ENCODE data around the gene MYOD1.

Gene MYOD1

DNA sequence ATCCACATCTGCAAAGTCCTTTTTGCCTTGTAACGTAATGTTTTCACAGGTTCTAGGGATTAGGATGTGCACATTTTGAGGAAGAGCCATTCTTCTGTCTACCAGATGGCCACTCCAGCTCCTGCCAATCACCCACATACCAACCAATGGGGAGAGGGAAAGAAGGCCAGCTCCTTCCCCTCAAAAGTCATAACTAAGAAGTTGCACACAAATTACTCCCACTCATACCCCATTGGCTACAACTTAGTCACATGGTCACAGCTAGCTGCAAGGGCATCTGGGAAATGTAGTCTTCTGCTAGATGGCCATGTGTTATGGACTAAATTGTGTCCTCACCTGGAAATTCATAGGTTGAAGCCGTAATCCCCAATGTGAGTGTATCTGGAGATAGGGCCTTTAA is 15.4 kb upstream of the MYOD1 start:
- no peak for DNase-seq

DNA sequence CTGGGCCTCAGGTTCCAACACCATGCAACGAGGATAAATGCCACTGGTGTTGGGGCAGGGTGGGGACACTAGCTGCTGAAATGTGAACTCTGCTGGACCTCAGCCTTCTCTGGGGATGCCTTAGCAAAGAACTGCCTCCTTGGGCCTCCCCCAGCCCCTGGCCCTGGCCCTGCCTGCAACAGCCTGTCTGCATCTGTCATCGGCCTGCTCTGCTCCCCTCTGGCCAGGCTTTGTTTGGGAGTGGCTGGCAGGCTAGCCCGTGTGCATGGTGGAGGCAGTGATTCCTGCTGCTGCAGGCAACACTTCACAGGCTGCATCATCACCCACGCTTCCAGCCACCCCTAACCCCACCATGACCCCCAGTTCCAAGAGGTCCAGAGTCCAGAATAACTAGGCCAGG is 11.5 kb upstream of the MYOD1 start:
- no peak for DNase-seq

DNA sequence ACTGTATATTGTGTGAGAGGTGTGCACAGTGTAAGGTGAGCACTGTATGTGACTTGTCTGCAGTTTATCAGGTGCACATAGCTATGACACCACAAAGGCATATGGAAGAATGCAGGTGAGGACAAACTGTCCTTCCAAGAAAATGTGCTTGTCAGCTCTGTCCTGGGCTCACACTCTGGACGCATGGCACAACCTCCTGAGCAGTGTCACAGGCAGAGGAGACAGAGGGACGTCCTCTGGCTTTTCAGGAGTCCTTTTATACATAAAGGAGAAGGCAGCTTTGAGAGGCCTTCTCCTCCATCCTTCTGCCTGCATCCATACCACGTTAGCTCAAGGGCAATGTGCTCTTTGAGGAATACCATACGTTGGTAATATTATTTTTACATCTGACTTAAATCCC is 7.5 kb upstream of the MYOD1 start:
- DNase-seq, result no peak

DNA sequence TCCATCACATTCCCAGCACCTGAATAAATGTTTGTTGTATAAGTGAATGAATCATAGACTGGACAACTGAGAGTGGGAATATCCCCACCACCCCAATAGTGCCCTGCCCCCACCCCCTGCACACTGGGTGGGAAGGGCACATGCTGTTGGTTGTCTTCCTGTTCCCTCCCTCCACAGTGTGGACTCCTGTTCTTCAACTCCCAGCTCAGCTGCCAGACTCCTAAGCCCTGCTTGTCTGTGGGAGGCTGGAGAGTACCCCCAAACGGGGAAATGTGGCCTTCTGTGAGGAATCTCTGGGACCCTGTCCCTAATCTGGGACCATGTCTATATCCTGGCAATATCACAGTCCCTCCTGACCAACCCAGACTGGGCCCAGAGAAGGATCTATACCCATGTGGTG is 5.5 kb upstream of the MYOD1 start:
- DNase-seq, result no peak

DNA sequence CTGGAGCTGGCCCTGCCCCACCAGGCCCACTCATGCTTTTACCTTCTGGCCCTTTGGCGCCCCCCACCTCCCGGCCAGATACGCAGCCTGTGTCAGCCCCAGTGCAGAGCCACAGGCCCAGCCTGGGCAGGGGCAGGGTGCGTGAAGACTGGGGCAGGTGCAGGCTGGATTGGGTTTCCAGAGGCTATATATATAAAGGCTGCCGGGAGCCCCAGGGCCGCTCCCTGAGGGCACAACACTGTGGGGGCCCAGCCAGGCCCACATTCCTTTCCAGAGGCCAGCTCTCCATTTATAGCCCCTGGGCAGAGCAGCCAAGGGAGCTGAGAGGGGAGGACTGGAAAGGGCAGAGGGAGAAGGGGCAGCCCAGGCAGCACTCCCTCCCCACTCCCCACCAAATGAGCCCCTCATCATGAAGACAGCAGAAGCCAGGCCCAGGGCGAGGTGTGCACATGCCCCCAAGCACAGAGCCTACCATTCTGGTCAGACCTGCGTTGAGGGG is 5.0 kb upstream of the MYOD1 start:
- DNase-seq, result no peak

DNA sequence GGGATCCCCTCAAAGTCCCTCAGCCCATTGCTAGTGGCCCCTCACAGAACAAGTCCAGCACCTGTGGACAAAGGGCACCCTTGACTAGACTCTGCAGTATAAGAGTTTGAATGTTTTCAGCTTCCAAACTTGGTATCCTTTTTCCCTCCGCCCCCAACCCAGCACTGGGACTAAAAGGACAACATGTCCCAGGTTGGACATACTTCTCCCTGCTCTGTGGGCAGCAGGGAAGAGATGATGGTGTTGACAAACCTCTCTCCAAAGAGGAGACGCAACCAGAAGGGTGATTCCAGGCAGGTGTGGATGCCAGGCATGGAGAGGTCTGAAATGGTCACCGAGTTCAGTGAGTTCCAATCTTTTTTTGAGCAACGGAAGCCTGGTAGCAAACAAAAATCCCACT is 4.5 kb upstream of the MYOD1 start:
- no peak for DNase-seq

DNA sequence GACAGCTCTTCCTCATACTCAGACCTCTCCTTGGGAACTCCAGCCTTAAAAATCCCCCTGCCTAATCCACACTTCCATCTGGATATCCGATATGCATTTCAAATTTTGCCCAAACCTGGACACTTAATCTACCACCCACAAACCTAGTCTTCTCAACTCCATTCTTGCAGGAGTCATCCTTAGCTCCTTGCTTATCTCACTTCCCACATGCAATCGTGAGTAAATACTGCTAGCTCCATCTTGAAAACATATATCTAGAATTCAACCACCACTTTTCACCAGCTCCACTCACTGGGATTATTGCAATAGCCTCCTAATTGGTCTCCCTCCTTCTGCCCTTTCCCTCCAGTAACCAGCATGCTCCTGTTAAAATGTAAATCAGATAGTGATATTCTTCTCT is 2.6 kb upstream of the MYOD1 start:
- DNase-seq, result no peak

DNA sequence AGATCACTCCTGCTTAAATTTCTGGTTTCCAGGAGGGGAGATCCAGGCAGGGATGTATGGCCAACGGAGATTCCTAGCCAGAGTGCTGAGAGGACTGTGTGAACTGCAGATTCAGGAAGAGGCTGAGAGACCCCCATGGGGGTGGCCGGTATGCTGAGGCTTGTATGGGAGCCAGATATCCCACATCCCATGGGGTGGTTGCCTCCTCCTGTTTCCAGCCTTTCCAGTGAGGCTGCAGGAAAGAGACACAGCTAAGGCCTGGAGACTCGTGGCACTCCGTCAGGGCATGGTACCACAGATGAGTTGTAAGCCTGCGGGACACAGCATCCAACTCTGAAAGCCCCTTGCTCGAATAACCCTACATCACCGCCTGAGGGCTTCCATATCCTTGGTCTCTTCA is 1.4 kb upstream of the MYOD1 start:
- no peak for DNase-seq

DNA sequence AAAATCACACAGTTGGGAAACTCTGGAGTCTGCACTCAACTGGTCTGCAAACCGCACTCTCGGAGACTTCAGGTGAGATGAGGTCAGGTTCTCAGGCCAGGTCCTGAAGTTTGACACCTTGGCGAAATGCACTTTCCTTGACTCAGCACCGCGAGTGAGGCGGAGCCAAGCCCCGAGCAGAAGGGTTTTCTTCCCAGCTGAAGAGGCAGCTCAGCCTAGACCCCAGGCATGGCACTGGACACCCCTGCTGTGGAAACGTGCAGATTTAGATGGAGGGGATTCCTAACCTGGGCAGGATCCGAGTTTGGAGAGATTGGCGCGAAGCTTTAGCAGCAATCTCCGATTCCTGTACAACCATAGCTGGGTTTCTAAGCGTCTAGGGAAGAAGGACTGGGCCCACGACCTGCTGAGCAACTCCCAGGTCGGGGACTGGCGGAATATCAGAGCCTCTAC is 835 bp upstream of the MYOD1 start:
- DNase-seq, result no peak

DNA sequence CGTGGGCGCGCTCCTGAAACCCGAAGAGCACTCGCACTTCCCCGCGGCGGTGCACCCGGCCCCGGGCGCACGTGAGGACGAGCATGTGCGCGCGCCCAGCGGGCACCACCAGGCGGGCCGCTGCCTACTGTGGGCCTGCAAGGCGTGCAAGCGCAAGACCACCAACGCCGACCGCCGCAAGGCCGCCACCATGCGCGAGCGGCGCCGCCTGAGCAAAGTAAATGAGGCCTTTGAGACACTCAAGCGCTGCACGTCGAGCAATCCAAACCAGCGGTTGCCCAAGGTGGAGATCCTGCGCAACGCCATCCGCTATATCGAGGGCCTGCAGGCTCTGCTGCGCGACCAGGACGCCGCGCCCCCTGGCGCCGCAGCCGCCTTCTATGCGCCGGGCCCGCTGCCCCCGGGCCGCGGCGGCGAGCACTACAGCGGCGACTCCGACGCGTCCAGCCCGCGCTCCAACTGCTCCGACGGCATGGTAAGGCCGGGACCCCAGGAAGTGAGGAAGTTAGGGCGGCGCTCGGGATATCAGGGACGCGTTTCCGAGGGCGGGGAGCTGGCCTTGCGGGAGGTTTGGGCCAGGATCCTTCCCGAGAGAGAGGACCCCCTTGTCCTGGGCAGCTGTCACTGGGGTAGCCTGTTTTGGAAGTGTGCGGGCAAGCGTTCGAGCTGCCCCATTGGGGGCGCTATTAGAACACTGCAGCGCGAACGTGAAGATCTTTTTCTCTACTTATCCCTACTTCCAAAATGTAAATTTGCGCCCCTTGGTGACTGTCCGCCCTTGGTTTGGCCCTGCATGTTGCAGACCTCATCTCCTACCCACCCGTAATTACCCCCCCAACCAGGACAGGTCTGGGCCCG is 796 bp downstream of the MYOD1 start:
- no peak for DNase-seq

DNA sequence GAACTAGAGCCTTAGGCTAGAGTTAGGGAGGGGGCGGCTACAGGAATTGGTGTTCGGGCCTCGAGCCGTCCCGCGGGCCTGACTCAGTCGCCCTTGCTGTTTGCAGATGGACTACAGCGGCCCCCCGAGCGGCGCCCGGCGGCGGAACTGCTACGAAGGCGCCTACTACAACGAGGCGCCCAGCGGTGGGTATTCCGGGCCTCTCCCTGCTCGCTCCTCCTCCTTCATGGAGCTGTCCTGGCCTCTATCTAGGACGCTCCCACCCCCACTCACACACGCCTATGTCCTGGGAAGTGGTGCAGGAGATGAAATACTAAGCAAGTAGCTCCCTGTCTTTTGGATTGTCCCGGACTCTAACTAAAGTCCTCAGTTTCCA is 1.4 kb downstream of the MYOD1 start:
- no peak for DNase-seq

DNA sequence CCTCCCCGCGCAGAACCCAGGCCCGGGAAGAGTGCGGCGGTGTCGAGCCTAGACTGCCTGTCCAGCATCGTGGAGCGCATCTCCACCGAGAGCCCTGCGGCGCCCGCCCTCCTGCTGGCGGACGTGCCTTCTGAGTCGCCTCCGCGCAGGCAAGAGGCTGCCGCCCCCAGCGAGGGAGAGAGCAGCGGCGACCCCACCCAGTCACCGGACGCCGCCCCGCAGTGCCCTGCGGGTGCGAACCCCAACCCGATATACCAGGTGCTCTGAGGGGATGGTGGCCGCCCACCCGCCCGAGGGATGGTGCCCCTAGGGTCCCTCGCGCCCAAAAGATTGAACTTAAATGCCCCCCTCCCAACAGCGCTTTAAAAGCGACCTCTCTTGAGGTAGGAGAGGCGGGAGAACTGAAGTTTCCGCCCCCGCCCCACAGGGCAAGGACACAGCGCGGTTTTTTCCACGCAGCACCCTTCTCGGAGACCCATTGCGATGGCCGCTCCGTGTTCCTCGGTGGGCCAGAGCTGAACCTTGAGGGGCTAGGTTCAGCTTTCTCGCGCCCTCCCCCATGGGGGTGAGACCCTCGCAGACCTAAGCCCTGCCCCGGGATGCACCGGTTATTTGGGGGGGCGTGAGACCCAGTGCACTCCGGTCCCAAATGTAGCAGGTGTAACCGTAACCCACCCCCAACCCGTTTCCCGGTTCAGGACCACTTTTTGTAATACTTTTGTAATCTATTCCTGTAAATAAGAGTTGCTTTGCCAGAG is 2.0 kb downstream of the MYOD1 start:
- DNase-seq, result no peak

DNA sequence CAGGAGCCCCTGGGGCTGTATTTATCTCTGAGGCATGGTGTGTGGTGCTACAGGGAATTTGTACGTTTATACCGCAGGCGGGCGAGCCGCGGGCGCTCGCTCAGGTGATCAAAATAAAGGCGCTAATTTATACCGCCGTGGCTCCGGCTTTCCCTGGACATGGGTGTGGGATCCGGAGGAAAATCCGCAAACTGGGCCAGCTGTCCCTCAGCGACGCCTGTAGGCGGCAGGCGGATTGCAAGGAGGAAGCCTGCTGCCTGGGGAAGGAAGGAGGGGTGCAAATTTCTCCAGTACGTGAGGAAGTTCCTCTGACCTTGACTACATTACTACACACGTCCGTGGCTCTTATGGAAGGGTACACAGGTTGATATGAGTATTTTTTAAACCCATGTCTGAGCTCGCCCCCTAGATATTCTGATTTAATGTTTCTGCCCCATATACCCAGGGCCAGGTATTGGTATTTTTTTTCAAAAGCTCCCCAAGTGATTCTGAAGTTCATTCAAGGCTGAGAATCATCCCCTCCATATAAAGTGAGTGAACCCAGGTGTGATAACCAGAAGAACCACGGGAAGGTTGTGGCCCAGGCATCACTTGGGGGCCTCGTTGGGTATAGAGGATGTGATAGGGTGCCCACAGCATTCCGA is 2.8 kb downstream of the MYOD1 start:
- DNase-seq, result no peak

DNA sequence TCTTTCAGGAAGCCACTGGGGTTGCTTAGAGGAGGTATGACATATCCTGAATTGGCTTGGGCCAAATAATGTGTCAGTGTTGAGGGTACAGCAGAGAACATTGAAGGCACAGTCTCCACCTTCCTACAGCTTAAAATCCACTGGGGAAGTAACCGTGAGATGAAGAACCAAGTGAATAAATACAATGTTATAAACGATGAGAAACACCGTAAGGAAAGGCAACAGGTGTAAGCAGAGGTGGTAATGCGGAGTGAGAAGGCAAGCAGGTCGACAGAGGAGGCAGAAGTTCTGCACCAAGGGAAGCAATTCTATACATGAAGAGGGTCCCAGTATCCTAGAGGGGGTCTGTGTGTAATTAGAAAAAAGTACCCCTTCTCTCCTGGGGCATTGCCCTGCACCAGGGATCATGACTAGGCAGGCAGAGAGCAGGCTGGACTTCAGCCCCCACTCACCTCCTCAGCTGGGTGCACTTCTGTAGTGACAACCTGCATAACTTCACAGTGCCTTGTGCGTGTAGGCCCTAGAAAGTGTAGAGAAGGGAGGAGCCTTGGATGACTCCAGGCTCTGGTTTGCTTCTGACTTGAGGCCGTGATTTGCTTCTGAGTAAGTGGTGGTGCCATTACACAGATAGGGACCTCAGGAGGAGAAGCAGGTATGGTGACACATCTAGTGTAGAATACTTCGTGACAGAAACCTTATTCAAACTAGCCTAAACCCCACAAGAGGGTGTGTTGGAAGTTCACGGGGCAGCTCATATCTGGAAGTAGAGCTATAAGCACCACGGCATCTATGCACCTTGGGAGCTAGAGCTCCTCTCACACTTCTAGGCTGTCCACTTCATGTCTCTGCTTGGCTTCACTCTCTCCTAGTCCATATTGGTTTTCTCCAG is 4.9 kb downstream of the MYOD1 start:
- no peak for DNase-seq

DNA sequence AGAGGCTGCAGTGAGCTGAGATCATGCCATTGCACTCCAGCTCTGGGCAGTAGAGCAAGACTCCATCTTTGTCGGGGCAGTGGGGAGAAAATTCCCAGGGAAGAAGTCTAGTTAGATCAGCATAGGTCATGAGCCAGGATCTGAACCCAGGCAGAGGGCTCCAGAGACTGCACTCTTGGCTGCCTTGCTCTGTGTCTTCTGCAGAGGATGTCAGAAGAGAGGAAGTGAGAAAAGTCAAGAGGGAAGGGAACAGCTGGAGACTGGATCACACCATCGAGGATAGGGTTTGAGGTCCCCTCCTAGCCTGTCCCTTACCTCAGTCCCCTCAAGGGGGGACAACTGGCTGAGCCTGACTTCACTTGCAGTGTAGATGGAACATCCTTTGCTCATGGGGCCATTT is 5.8 kb downstream of the MYOD1 start:
- no peak for DNase-seq

DNA sequence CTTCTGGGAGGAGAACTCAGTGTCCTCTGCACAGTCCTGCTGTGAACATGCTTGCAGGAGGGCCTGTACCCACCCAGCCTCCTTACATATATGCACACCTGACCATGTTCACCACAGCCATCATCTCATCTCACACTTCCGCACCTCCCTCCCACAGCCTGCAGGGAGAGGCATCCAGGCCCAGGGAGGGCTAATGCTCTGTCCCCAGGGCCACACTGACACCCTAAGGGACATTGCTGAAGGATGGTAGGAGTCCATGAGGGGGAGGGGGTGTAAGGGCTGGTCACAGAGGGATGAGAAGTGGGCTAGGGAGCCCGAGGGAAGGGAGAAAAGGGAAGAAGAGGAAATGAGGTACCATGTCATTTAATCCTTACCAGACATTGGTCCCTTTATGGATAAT is 10.8 kb downstream of the MYOD1 start:
- no peak for DNase-seq

DNA sequence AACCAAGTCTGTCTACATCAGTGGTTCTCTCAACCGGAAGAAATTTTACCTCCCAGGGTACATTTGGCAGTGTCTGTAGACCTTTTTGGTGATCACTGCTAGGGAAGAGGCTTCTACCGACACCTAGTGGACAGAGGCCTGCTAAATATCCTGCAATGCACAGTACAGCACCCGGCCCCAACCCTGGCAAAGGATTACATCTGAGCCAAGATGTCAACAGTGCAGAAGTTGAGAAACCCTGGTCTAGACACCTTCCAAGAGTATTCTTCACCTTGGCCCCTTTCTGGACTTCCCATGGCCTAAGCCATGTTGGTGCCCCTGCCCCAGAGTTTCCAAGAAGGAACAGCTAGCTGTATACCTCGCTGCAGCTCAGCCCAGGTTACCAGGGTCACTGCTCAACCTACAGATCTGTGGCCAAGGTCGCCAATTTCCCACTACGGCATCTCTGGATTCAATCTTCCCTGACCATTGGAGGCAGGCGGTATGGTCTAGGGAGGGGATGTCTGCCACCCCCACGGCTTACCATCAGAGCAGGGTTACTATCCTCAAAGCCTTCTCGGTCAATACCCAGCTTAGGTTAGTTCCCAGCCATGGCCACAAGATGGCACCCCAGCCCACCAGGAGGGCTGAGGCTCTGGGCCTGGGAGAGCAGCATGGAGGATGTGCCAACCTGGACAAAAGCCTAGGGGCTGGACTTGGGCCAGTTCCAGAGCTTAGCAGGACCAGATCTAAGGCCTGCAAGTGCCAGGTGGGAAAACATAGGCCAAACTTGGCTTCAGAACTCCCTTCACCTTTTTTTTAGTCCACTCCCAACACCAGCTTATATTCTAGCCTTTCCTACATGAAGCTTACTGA is 11.5 kb downstream of the MYOD1 start:
- peak; percentile 75 to 82 for DNase-seq

DNA sequence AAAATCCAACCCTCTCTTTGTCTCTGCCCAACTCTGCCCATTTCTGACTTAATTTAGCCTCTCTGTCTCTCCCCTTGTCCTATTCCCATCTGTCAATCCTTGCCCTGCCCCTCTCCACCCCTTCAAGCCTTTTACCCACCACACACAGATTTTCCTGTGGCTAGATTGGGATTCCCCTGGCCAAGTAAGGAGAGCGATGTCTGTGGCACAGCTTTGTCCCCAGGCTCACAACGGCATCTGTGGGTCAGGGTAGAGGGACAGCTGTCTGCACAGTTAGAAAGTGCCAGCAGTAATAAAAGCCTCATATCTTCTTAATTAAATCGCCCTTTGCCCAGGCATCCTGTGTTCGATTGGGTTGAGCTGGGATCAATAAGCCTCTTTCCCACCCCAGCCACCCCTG is 13.9 kb downstream of the MYOD1 start:
- DNase-seq, result no peak

DNA sequence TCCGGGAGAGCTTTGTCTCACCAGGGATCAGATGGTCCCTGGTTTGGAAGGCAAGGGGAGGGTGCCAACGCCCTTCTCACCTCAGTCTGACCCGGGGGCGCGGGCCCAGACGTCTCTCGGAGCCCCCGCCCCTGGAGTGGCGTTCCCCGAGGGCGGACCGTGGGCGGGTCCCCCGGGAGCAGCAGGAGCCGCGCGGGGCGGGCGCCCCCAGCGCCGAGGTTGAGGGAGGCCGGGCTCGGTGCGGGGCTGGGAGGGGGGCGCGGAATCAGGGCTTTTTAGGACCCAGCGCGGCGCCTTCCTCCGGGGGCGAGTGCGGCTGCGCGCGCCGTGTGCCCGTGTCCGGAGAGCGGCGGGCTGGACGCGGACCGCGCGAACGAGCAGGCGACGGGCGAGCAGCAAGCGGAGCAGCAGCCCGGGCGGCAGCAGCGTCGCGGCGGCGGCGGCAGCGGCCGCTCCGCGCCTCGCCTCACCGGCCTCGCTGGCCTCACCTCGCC is 15.1 kb downstream of the MYOD1 start, which contains the start of gene KCNC1:
KCNC1 (plus strand) TSS at position 364 of the 494 bp plus-strand sequence. CDS start 1,222 bp downstream, outside the sequence.
- no peak for DNase-seq

DNA sequence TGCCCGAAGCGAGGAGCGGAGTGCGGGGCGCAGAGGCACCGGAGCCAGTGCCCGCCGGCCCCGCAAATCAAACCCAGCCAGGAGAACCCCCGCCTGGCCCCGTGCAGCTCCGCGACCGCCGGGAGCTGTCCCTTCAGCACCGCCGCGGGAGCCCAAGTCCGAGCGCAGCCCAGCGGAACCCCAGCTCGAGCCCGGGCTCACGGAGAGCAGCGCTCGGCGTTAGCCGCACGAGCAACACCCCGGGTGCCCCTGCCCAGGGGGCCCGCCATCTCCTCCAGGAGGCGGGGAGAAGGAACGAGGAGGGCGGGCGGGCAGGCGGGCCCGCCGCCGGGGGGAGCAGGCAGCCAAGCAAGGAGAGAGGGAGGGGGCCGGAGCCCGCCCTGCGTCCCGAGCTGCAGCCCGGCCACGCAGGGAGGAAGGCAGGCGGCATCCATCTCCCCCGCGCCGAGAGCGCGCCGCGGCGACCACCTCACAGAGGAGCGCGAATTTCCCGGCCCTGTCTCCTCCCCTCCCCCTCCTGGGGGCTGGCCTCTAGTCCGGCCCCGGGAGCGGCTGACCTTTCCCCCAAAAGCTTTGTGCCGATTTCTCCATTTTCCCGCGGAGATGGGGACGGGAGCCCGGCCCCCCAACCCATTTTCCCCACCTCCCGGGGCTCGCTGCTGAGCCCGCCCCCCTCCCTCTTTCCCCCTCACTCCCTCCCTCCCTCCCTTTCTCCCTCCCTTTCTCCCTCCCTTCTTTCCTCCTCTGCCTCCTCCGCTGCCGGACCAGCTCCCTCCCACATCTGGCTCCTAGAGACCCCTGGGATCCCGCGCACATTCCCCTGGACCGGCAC is 15.8 kb downstream of the MYOD1 start:
- DNase-seq, result peak; percentile 51 to 59
